Trophoblast cell (in vitro differentiated cells and primary cell): ENCODE measurements around the gene PDE6C.

Experiments used
- DNase-seq, 2 donors: peaks; one replicate each; pipeline ENCODE4 v3.0.0-alpha.2; 2016
- H2AFZ ChIP-seq: 2 replicates; pipeline ENCODE4 v1.6.1; 2013; ENCODE audit warnings: low read length, moderate library complexity, mild to moderate bottlenecking; ENCODE audit not compliant: insufficient read depth, poor library complexity
- H2AK5ac ChIP-seq: 2 replicates; pipeline ENCODE4 v1.6.1; 2013; ENCODE audit warnings: mild to moderate bottlenecking, low read length
- H2BK120ac ChIP-seq: 2 replicates; pipeline ENCODE4 v1.6.1; 2013; ENCODE audit warnings: low read length, mild to moderate bottlenecking, moderate library complexity; ENCODE audit not compliant: insufficient read depth, poor library complexity
- H2BK12ac ChIP-seq: 2 replicates; pipeline ENCODE4 v1.6.1; 2013; ENCODE audit warnings: mild to moderate bottlenecking, low read length, moderate library complexity
- H2BK5ac ChIP-seq: 2 replicates; pipeline ENCODE4 v1.6.1; 2013; ENCODE audit warnings: low read length, low read depth, moderate library complexity, mild to moderate bottlenecking; ENCODE audit not compliant: poor library complexity
- H3K14ac ChIP-seq: 2 replicates; pipeline ENCODE4 v1.6.1; 2013; ENCODE audit warnings: mild to moderate bottlenecking, low read length
- H3K18ac ChIP-seq: 2 replicates; pipeline ENCODE4 v1.6.1; 2013; ENCODE audit warnings: mild to moderate bottlenecking, low read length
- H3K23ac ChIP-seq: 2 replicates; pipeline ENCODE4 v1.6.1; 2013; ENCODE audit warnings: low read length
- H3K27ac ChIP-seq: 2 replicates; pipeline ENCODE4 v1.5.1; 2013; ENCODE audit warnings: low read depth, mild to moderate bottlenecking, inconsistent platforms, low read length, moderate library complexity
- H3K27me3 ChIP-seq: 2 replicates; pipeline ENCODE4 v1.6.1; 2013; ENCODE audit warnings: inconsistent platforms, mild to moderate bottlenecking, low read length, moderate library complexity; ENCODE audit not compliant: insufficient read depth
- H3K36me3 ChIP-seq, 2 experiments: 1 replicate in 1 of 2; 2 replicates in 1 of 2; pipeline ENCODE4 v1.6.1; 2013; ENCODE audit warnings: low read length in 2 of 2, mild to moderate bottlenecking in 2 of 2, moderate library complexity in 1 of 2; ENCODE audit not compliant: insufficient read depth in 2 of 2, control insufficient read depth in 1 of 2
- H3K4ac ChIP-seq: 2 replicates; pipeline ENCODE4 v1.6.1; 2013; ENCODE audit warnings: low read depth, mild to moderate bottlenecking, low read length, moderate library complexity
- H3K4me1 ChIP-seq, 2 experiments: 1 replicate in 1 of 2; 2 replicates in 1 of 2; pipeline ENCODE4 v1.6.1; 2013; ENCODE audit warnings: low read length in 2 of 2, mild to moderate bottlenecking in 2 of 2, moderate library complexity in 1 of 2; ENCODE audit not compliant: insufficient read depth in 2 of 2, control insufficient read depth in 1 of 2
- H3K4me2 ChIP-seq: 2 replicates; pipeline ENCODE4 v1.6.1; 2013; ENCODE audit warnings: inconsistent platforms, mild to moderate bottlenecking, low read length, moderate library complexity
- H3K4me3 ChIP-seq: 2 replicates; pipeline ENCODE4 v1.5.1; 2013; ENCODE audit warnings: mild to moderate bottlenecking, low read depth, low read length, inconsistent platforms
- H3K79me1 ChIP-seq: one replicate; pipeline ENCODE4 v1.6.1; 2013; ENCODE audit warnings: low read length
- H3K79me2 ChIP-seq: 2 replicates; pipeline ENCODE4 v1.6.1; 2013; ENCODE audit warnings: low read length, mild to moderate bottlenecking; ENCODE audit not compliant: control insufficient read depth, insufficient read depth, poor library complexity
- H3K9ac ChIP-seq: 2 replicates; pipeline ENCODE4 v1.6.1; 2013; ENCODE audit warnings: mild to moderate bottlenecking, low read length
- H3K9me3 ChIP-seq: 2 replicates; pipeline ENCODE4 v1.6.1; 2013; ENCODE audit warnings: low read depth, mild to moderate bottlenecking, control low read depth, inconsistent platforms, low read length; ENCODE audit not compliant: insufficient read depth
- H4K12ac ChIP-seq: 2 replicates; pipeline ENCODE4 v1.6.1; 2013; ENCODE audit warnings: low read depth, mild to moderate bottlenecking, low read length, moderate library complexity
- H4K8ac ChIP-seq: 2 replicates; pipeline ENCODE4 v1.6.1; 2013; ENCODE audit warnings: low read depth, mild to moderate bottlenecking, low read length, moderate library complexity
- H4K91ac ChIP-seq: one replicate; pipeline ENCODE4 v1.6.1; 2013; ENCODE audit warnings: low read depth, mild to moderate bottlenecking, low read length, moderate library complexity
- WGBS: extraction: QIAGEN DNeasy Blood & Tissue Kit; methylation state at CpG from one replicate; pipeline ENCODE4 v1.1.7; 2013; ENCODE audit warnings: missing lambda C conversion rate; ENCODE audit not compliant: insufficient read length, insufficient coverage; ENCODE audit errors: extremely low coverage; 5-methylcytosine and 5-hydroxymethylcytosine counted together

Gene PDE6C

DNA sequence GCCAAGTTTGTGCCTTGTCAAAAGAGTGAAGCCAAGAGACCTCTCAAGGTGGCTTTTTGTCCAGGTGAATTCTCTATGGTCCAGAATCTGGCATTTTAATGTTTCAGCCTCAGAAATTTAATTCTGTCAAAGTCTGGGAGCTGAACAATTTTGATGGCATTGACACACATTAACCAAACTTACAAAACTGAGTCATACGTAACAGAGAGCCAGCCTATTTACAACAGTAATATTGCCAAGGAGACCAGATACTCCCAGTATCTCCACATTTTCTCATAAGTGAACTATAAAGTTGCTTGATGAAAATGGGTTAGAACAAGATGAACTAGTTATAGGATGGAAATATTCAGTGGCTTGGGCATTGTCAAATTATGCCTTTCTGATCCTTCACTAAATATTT lies 43.8 kb downstream of the PDE6C start:
- Histone ChIP-seq H4K12ac (no peak overlapping the region), H3K4me3 (no peak overlapping the region), H3K23ac (no peak overlapping the region), H3K79me2 (no peaks in the 10 kb centered on the region), H4K8ac (no peak overlapping the region), H4K91ac (no peak overlapping the region), H3K14ac (no peak overlapping the region), H3K4me2 (no peak overlapping the region), H3K79me1 (no peaks in the 10 kb centered on the region), H3K36me3 (no peaks in the 10 kb centered on the region), H3K9me3 (no peaks in the 10 kb centered on the region), H2BK5ac (no peak overlapping the region), H3K18ac (no peak overlapping the region), H3K27ac (no peak overlapping the region), H3K27me3 (no peaks in the 10 kb centered on the region), H2BK120ac (no peak overlapping the region), H3K4me1 (no peaks in the 10 kb centered on the region), H2BK12ac (no peak overlapping the region), H3K4ac (no peak overlapping the region), H2AFZ (no peak overlapping the region), H2AK5ac (no peak overlapping the region), H3K9ac (no peak overlapping the region)
- DNase-seq, result no peak
- WGBS, result no CpG with 5 or more reads among the region's 1 CpG

DNA sequence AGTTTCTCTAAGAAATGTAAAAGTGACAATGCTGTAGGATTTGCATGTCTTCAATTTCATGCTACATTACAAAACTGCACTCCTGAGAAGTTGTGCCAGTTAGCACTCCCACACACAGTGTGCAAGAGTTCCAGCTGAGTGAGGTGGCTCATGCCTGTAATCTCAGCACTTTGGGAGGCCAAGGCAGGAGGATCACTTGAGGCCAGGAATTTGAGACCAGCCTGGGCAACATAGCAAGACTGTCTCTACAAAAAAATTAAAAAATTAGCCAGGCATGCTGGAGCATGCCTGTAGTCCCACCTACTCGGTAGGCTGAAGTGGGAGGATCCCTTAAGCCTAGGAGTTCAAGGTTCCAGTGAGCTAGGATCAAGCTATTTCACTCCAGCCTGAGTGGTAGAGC lies 45.4 kb downstream of the PDE6C start:
- Histone ChIP-seq H3K79me2 (no peaks in the 10 kb centered on the region), H3K23ac (no peak overlapping the region), H3K4me2 (no peak overlapping the region), H3K14ac (no peak overlapping the region), H2BK120ac (no peak overlapping the region), H3K4ac (no peak overlapping the region), H3K4me1 (no peaks in the 10 kb centered on the region), H2AK5ac (no peak overlapping the region), H3K9me3 (no peaks in the 10 kb centered on the region), H3K4me3 (no peak overlapping the region), H4K91ac (no peak overlapping the region), H3K27ac (no peak overlapping the region), H3K9ac (no peak overlapping the region), H2BK12ac (no peak overlapping the region), H3K79me1 (no peaks in the 10 kb centered on the region), H3K27me3 (no peaks in the 10 kb centered on the region), H4K12ac (no peak overlapping the region), H4K8ac (no peak overlapping the region), H3K18ac (no peak overlapping the region), H2AFZ (no peak overlapping the region), H3K36me3 (no peaks in the 10 kb centered on the region), H2BK5ac (no peak overlapping the region)
- no CpG with 5 or more reads among the region's 1 CpG for WGBS
- DNase-seq, result peak; percentile 26 to 49

- Histone ChIP-seq H2AK5ac (no peak overlapping the region), H2BK5ac (no peak overlapping the region), H2BK12ac (no peak overlapping the region), H2BK120ac (no peak overlapping the region), H3K14ac (no peak overlapping the region), H4K91ac (no peak overlapping the region), H2AFZ (no peak overlapping the region), H3K79me2 (no peaks in the 10 kb centered on the region), H3K9ac (no peak overlapping the region), H3K4me2 (no peak overlapping the region), H3K27ac (no peak overlapping the region), H4K8ac (no peak overlapping the region), H3K9me3 (no peaks in the 10 kb centered on the region), H3K18ac (no peak overlapping the region), H3K36me3 (peaks cover 2 to 4% of the 10 kb centered on the region in 2 experiments), H3K79me1 (no peaks in the 10 kb centered on the region), H4K12ac (no peak overlapping the region), H3K27me3 (no peaks in the 10 kb centered on the region), H3K4ac (no peak overlapping the region), H3K23ac (no peak overlapping the region), H3K4me3 (no peak overlapping the region), H3K4me1 (peaks cover 0 to 3% of the 10 kb centered on the region in 2 experiments)
- DNase-seq, result no peak
- no CpG with 5 or more reads among the region's 4 CpGs for WGBS
Measured at GRCh38 chr10:93666030-93666429, 53.7 kb downstream of the PDE6C start.

GRCh38 chr10:93667795-93668194 lies 55.5 kb downstream of the PDE6C start:
- Histone ChIP-seq H3K23ac (no peak overlapping the region), H3K18ac (no peak overlapping the region), H3K9ac (no peak overlapping the region), H2BK12ac (no peak overlapping the region), H3K79me1 (no peaks in the 10 kb centered on the region), H2AK5ac (no peak overlapping the region), H4K91ac (no peak overlapping the region), H2BK120ac (no peak overlapping the region), H2BK5ac (no peak overlapping the region), H3K4me2 (no peak overlapping the region), H3K79me2 (no peaks in the 10 kb centered on the region), H3K14ac (no peak overlapping the region), H3K4me1 (peaks cover 0 to 3% of the 10 kb centered on the region in 2 experiments), H4K12ac (no peak overlapping the region), H3K27me3 (no peaks in the 10 kb centered on the region), H4K8ac (no peak overlapping the region), H3K36me3 (peaks cover 2 to 4% of the 10 kb centered on the region in 2 experiments), H3K4ac (no peak overlapping the region), H2AFZ (no peak overlapping the region), H3K27ac (no peak overlapping the region), H3K4me3 (no peak overlapping the region), H3K9me3 (no peaks in the 10 kb centered on the region)
- WGBS, result no CpG with 5 or more reads among the region's 3 CpGs
- no peak for DNase-seq
